ENCODE data around the gene GIMAP2.
A peak's percentile ranks its signal among the peaks of the same experiment; 100 is the strongest.

The GIMAP2 gene

DNA sequence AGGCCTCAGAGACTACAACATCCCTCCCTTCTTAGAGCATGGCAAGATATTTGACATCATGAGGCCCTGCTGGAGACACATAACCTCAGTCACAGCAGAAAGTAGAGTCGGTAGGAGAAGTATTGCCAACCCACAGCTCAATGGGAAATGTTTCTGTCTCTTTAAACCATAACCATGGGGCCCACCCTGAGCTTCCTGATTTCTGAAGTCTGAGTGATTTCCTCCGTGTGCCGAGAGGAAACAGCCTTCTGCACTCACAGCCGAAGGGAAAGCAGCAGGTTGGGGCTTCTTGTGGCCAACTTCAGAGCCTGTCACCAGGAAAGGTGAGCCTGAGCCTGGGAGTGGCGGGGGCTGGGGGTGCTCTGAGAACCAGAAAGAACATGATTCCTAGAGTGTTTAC, 30.9 kb downstream of the GIMAP2 start, which contains the start of gene GIMAP1:
TSS of gene GIMAP1 (plus strand) at position 246 of the 400 bp plus-strand sequence. CDS start 2,435 bp downstream, outside the sequence.
- FAIRE-seq (peak; percentile 82), DNase-seq (ENCODE audit: insufficient read length, low spot score) (no peak)
- TF ChIP-seq TAF1 (IDR thresholded peaks at IDR 0.05; ENCODE audit: low read depth, low read length) (no peak), SPI1 (IDR thresholded peaks at IDR 0.05; ENCODE audit: low read depth, low read length) (no peak), POLR2AphosphoS5 (IDR thresholded peaks at IDR 0.05; ENCODE audit: low read depth, low read length) (no peak), POU2F2 (IDR thresholded peaks at IDR 0.05; ENCODE audit: low read depth, low read length) (no peak)

DNA sequence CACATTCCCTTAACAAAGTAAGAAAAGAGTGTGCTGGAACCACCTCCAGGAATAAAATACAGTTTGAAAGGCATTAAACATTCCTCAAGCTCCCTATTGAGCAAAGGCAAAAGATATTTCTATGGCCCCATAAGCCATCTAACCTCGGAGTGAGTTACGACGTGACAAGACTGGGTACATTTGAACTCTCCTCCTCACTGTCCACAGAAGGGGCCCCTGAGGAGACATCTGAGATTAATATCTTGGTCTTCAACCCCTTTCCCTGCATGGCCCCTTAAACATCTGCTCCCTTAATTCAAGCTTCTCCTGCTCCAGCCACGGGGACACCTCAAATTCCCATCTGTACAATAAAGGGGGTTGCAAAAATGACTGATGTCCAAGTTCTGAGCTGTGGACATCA, 31.4 kb downstream of the GIMAP2 start:
- no peak for FAIRE-seq
- no peak for TF ChIP-seq TAF1 (IDR thresholded peaks at IDR 0.05; ENCODE audit: low read depth, low read length)
- TF ChIP-seq PAX5 (IDR thresholded peaks at IDR 0.05; ENCODE audit: insufficient read depth, low read length, severe bottlenecking): no peak
- no peak for TF ChIP-seq POLR2A (IDR thresholded peaks at IDR 0.05; ENCODE audit: low read depth, low read length)
- no peak for TF ChIP-seq POU2F2 (IDR thresholded peaks at IDR 0.05; ENCODE audit: low read depth, low read length)
- TF ChIP-seq POLR2AphosphoS5 (IDR thresholded peaks at IDR 0.05; ENCODE audit: low read depth, low read length): no peak
- TF ChIP-seq SPI1 (IDR thresholded peaks at IDR 0.05; ENCODE audit: low read depth, low read length): no peak
- DNase-seq (ENCODE audit: insufficient read length, low spot score): no peak

DNA sequence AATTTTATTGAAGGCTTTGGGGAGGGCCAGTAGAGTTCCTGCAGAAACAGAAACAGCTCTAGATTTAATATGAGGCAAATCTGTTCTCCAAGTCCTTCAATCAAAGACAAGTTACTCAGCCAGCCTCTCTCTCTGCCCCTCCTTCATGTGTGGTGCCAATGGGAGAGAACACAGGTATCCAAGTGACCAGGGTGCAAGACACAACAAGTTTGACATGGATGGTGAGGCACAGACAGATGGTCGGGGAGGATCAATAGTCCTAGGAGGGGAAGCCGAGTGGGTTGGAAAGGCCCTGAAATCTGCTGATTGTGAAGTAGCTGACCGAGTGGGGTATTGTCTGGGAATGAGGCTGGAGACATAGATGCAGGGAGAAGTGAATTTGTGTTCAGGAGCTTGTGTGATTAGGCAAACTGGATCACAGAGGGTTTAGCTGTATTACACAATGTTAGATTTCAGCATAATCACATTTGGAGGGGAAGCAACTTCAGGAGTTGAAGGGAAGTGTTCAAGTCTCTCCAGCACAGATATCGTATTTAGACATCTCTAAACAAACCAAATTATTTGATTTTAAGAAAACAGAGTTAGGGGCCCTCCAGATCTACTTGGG, 32.4 kb downstream of the GIMAP2 start:
- DNase-seq (ENCODE audit: insufficient read length, low spot score) (no peak), FAIRE-seq (no peak)
- TF ChIP-seq POU2F2 (IDR thresholded peaks at IDR 0.05; ENCODE audit: low read depth, low read length): no peak
- no peak for TF ChIP-seq TAF1 (IDR thresholded peaks at IDR 0.05; ENCODE audit: low read depth, low read length)
- no peak for TF ChIP-seq POLR2A (IDR thresholded peaks at IDR 0.05; ENCODE audit: low read depth, low read length)
- TF ChIP-seq POLR2AphosphoS5 (IDR thresholded peaks at IDR 0.05; ENCODE audit: low read depth, low read length): no peak
- no peak for TF ChIP-seq PAX5 (IDR thresholded peaks at IDR 0.05; ENCODE audit: insufficient read depth, low read length, severe bottlenecking)
- no peak for TF ChIP-seq SPI1 (IDR thresholded peaks at IDR 0.05; ENCODE audit: low read depth, low read length)

DNA sequence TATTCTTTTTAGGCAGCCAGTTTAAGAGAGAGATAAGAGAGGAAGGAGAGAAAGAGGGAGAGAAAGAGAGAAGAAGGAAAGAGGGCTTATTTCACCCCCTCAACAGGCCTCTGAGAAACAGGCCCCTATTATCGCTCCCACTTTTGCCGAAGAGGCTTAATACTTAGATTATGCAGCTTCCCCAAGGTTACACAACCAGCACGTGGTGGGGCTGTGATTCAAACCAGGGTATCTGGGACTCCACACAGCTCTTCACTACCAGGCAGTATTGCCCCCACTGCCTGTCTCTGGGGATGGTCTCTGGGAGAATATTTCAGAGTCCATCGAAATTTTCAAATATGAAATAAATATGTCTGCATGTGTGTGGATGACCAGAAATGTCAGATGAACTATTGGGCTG, 33.9 kb downstream of the GIMAP2 start:
- no peak for TF ChIP-seq TAF1 (IDR thresholded peaks at IDR 0.05; ENCODE audit: low read depth, low read length)
- no peak for TF ChIP-seq POLR2AphosphoS5 (IDR thresholded peaks at IDR 0.05; ENCODE audit: low read depth, low read length)
- no peak for TF ChIP-seq POU2F2 (IDR thresholded peaks at IDR 0.05; ENCODE audit: low read depth, low read length)
- no peak for TF ChIP-seq POLR2A (IDR thresholded peaks at IDR 0.05; ENCODE audit: low read depth, low read length)
- TF ChIP-seq PAX5 (IDR thresholded peaks at IDR 0.05; ENCODE audit: insufficient read depth, low read length, severe bottlenecking): no peak
- TF ChIP-seq SPI1 (IDR thresholded peaks at IDR 0.05; ENCODE audit: low read depth, low read length): no peak
- DNase-seq (ENCODE audit: insufficient read length, low spot score): no peak
- no peak for FAIRE-seq

DNA sequence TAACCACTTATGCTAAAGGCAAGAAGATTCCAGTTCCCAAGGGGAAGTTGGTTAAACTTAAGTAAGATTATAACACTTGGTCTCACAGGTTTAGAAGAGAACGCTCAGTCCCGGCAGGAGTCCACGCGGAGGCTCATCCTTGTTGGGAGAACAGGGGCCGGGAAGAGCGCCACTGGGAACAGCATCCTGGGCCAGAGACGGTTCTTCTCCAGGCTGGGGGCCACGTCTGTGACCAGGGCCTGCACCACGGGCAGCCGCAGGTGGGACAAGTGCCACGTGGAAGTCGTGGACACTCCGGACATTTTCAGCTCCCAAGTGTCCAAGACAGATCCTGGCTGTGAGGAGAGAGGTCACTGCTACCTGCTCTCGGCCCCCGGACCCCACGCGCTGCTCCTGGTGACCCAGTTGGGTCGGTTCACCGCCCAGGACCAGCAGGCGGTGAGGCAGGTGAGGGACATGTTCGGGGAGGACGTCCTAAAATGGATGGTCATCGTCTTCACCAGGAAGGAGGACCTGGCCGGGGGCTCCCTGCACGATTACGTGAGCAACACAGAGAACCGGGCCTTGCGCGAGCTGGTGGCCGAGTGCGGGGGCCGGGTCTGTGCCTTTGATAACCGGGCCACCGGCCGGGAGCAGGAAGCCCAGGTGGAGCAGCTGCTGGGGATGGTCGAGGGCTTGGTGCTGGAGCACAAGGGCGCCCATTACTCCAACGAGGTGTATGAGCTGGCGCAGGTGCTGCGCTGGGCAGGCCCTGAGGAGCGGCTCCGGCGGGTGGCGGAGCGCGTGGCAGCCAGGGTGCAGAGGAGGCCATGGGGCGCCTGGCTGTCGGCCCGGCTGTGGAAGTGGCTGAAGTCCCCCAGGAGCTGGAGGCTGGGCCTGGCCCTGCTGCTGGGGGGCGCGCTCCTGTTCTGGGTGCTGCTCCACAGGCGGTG, 34.7 kb downstream of the GIMAP2 start:
- DNase-seq (ENCODE audit: insufficient read length, low spot score): no peak
- FAIRE-seq: no peak
- TF ChIP-seq POLR2AphosphoS5 (IDR thresholded peaks at IDR 0.05; ENCODE audit: low read depth, low read length) (no peak), SPI1 (IDR thresholded peaks at IDR 0.05; ENCODE audit: low read depth, low read length) (no peak), PAX5 (IDR thresholded peaks at IDR 0.05; ENCODE audit: insufficient read depth, low read length, severe bottlenecking) (no peak), TAF1 (IDR thresholded peaks at IDR 0.05; ENCODE audit: low read depth, low read length) (no peak), POU2F2 (IDR thresholded peaks at IDR 0.05; ENCODE audit: low read depth, low read length) (no peak), POLR2A (IDR thresholded peaks at IDR 0.05; ENCODE audit: low read depth, low read length) (no peak)

DNA sequence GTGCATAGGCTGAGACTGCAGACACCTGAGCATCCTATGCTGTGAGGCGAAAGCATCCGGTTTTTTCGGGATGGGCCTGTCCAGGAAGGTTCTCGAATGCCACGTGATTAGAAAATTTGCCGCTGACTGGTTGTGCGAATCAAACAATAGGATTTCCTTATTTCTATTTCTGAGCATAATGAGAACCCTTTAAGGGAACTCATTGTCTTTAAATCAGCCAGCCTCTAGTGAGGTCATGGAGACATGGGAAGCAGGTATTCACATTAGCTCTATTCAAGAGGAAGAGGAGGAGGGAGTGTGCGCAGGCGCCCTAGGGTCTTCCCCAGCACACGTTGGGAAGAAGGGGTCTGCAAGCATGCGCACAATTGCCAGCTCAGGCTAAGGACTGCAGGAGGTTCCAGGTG, 36.5 kb downstream of the GIMAP2 start:
- DNase-seq (ENCODE audit: insufficient read length, low spot score) (no peak), FAIRE-seq (no peak)
- no peak for TF ChIP-seq POLR2AphosphoS5 (IDR thresholded peaks at IDR 0.05; ENCODE audit: low read depth, low read length)
- TF ChIP-seq PAX5 (IDR thresholded peaks at IDR 0.05; ENCODE audit: insufficient read depth, low read length, severe bottlenecking): no peak
- TF ChIP-seq SPI1 (IDR thresholded peaks at IDR 0.05; ENCODE audit: low read depth, low read length): no peak

DNA sequence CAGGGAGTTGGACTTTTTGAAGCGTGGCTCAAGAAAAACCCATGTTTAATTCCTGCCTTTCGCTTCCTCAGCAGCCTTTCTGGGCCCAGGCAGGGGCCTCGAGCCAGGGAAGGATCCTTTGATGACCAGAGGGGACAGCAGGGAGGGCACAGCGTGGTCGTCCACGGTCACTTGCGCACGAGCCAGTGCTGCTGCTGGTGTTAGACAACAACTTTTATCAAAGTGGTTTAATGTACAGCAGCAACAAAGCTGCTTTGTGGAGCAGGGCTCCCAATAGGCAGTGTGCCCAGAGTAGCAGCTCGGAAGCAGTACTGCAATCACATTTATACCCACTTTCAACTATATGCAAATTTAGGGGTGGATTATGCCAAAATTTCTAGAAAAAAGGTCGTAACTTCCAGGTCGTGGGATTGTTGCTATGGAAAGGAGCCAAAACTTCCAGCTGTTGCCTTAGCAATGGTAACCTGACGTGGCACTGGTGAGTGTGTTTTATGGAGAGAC, 37.0 kb downstream of the GIMAP2 start:
- no peak for DNase-seq (ENCODE audit: insufficient read length, low spot score)
- peak; percentile 13 for FAIRE-seq
- no peak for TF ChIP-seq SPI1 (IDR thresholded peaks at IDR 0.05; ENCODE audit: low read depth, low read length)
- TF ChIP-seq TAF1 (IDR thresholded peaks at IDR 0.05; ENCODE audit: low read depth, low read length): no peak

DNA sequence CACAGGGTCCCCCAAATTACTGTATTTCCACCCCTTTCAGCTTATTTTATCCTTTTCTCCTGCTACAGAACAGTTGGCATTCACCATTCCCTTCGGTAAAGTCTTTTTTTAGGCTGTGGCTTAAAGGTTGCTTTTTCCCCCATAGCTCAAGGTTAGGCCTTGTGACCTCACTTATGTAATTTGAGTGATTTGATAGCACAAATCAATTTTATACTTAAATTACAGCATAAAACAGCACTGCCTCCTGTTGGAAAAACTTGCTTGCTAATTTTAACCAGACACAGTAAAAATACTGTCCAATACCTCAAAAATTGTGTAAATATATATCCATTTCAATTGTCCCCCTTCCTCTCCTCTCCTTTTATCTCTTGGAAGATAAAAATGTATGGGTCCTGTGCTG, 38.0 kb downstream of the GIMAP2 start:
- DNase-seq (ENCODE audit: insufficient read length, low spot score) (no peak), FAIRE-seq (no peak)
- no peak for TF ChIP-seq POU2F2 (IDR thresholded peaks at IDR 0.05; ENCODE audit: low read depth, low read length)
- no peak for TF ChIP-seq POLR2A (IDR thresholded peaks at IDR 0.05; ENCODE audit: low read depth, low read length)
- TF ChIP-seq TAF1 (IDR thresholded peaks at IDR 0.05; ENCODE audit: low read depth, low read length): no peak
- TF ChIP-seq PAX5 (IDR thresholded peaks at IDR 0.05; ENCODE audit: insufficient read depth, low read length, severe bottlenecking): no peak
- TF ChIP-seq SPI1 (IDR thresholded peaks at IDR 0.05; ENCODE audit: low read depth, low read length): no peak
- TF ChIP-seq POLR2AphosphoS5 (IDR thresholded peaks at IDR 0.05; ENCODE audit: low read depth, low read length): no peak

DNA sequence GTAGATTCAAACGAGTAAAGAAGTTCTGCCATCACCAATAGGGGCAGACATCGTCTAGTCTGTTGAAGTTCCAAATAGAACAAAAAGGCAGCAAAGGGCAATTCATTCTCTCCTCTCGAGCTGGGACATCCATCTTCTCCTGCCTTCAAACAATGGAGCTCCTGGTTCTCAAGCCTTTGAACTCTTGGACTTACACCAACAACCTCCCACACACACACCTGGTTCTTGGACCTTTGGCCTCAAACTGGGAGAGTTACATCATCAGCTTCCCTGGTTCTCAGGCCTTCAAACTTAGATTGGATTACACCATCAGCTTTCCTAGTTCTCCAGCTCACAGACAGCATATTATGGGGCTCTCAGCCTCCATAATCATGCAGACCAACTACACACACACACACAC, 41.9 kb downstream of the GIMAP2 start:
- no peak for TF ChIP-seq POU2F2 (IDR thresholded peaks at IDR 0.05; ENCODE audit: low read depth, low read length)
- TF ChIP-seq PAX5 (IDR thresholded peaks at IDR 0.05; ENCODE audit: insufficient read depth, low read length, severe bottlenecking): no peak
- no peak for TF ChIP-seq POLR2A (IDR thresholded peaks at IDR 0.05; ENCODE audit: low read depth, low read length)
- no peak for TF ChIP-seq SPI1 (IDR thresholded peaks at IDR 0.05; ENCODE audit: low read depth, low read length)
- no peak for TF ChIP-seq TAF1 (IDR thresholded peaks at IDR 0.05; ENCODE audit: low read depth, low read length)
- no peak for TF ChIP-seq POLR2AphosphoS5 (IDR thresholded peaks at IDR 0.05; ENCODE audit: low read depth, low read length)
- no peak for FAIRE-seq
- DNase-seq (ENCODE audit: insufficient read length, low spot score): no peak
